ENCODE results near the gene AHRR.

Gene AHRR

GRCh38 chr5:320524-321229 lies 837 bp upstream of the AHRR start:
- FAIRE-seq: no peak
- DNase-seq (ENCODE audit: insufficient read length, low spot score): no peak
- no peak for TF ChIP-seq POLR2A (IDR thresholded peaks at IDR 0.05; ENCODE audit: low read depth, low read length)

GRCh38 chr5:321726-322251 lies 275 bp downstream of the AHRR start:
- DNase-seq (ENCODE audit: insufficient read length, low spot score) (no peak), FAIRE-seq (no peak)
- no peak for TF ChIP-seq POLR2A (IDR thresholded peaks at IDR 0.05; ENCODE audit: low read depth, low read length)

- no peak for DNase-seq (ENCODE audit: insufficient read length, low spot score)
- FAIRE-seq: no peak
- no peak for TF ChIP-seq POLR2A (IDR thresholded peaks at IDR 0.05; ENCODE audit: low read depth, low read length)
These were observed 897 bp downstream of the AHRR start for GRCh38 chr5:322281-322941.

DNA sequence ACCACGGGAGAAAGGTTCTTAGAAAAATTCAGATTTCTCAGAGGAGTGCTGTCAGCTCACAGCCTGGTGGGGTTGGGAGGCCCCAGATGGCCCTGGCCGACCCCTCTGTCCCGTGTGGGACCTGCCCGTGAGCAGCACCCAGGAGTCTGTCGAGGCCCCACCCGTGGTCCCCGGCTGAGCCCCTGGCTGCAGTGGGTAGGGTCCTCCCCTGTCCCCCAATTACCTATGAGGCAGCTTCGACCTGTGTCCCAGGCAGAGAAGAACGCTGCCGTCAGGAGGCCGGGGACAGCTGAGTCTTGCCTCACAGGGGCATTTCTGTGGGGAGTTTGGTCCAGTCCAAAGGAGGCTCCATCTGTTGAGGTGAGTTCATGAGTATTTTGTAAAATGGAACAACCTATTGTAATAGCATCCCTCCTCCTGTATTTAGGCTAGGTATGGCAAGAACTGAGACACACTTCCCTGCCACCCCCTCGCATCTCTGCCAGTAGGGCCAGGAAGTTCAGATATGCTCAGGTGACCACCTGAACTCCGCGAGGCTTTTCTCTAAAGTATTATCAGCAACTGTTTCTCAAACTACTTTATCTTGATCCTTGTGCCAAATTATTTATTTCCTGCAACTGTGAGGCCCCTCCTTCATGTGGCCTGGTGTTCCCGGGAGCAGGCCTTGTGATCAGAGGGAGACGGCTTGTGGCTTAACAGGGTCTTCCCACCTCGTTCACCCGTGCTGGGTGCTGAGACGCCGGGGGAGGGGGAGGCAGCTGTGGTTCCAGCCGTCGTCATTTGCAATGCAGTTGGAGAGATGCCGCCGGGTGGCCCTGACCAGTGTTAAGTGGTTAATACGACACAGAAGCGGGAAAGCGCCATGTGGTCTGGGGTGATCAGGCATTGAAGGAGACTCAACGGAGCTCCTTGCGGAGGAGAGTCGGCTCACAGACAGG lies 1.7 kb downstream of the AHRR start:
- DNase-seq (ENCODE audit: insufficient read length, low spot score) (no peak), FAIRE-seq (no peak)
- TF ChIP-seq POLR2A (IDR thresholded peaks at IDR 0.05; ENCODE audit: low read depth, low read length): no peak

DNA sequence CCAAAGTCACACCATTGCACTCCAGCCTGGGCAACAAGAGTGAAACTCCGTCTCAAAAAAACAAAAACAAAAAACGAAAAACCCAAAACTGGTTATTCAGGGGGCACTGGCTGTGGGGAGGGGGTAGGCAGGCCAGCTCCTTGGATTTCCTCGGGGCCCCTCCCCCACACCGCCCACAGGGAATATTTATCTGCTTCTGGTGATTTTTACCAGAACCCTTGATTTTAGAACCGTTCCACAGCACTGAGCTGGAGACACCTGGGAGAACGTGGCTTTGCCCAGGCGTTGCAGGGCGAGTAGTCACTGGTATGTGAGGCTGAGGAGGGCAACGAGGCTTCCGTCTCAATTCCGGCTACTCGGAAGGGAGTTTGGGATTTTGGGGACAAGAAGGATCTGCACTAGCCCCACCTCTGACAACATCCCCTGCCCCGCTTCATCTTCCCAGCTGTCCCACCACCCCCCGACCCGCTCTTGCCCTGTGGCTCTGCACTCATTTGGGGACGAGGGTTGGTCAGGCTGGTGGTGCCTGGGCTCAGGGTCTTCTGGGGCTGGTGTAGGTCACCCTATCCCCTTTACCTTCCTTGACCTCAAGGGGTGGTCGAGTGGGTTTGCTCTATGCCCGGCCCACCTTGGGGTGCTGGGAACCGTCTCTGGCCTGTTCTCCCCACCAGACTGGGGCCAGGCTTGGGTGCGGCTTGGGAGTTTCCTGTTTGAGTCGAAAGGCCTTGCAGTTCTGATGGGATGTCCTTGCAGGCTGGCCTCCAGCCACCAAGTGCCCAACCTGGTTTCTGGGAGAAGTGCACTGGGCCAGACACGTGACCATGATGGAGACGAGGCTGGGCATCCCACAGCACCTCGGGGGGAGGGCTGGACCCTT lies 3.5 kb downstream of the AHRR start:
- DNase-seq (ENCODE audit: insufficient read length, low spot score): no peak
- FAIRE-seq: no peak
- TF ChIP-seq POLR2A (IDR thresholded peaks at IDR 0.05; ENCODE audit: low read depth, low read length): no peak

- FAIRE-seq (no peak), DNase-seq (ENCODE audit: insufficient read length, low spot score) (no peak)
- no peak for TF ChIP-seq POLR2A (IDR thresholded peaks at IDR 0.05; ENCODE audit: low read depth, low read length)
These were observed 4.6 kb downstream of the AHRR start for GRCh38 chr5:326109-326508.

- no peak for TF ChIP-seq POLR2A (IDR thresholded peaks at IDR 0.05; ENCODE audit: low read depth, low read length)
- FAIRE-seq (no peak), DNase-seq (ENCODE audit: insufficient read length, low spot score) (no peak)
These were observed 7.7 kb downstream of the AHRR start for GRCh38 chr5:329121-329735.

- TF ChIP-seq POLR2A (IDR thresholded peaks at IDR 0.05; ENCODE audit: low read depth, low read length): no peak
- FAIRE-seq: no peak
- DNase-seq (ENCODE audit: insufficient read length, low spot score): no peak
These were observed 8.3 kb downstream of the AHRR start for GRCh38 chr5:329768-330167.

DNA sequence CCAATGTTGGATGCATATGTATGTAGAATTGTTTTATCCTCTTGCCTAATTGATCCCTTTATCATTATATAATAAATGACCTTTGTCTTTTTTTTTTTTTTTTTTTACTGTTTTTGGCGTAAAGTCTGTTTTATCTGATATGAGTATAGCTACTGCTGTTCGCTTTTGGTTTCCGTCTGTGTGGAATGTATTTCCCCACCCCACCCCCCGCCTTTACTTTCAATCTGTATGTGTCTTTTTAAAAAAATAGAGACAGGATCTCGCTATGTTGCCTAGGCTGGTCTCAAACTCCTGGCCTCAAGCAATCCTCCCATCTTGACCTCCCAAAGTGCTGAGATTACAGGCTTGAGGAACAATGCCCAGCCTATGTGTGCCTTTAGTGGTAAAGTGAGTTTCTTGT lies 11.3 kb downstream of the AHRR start:
- TF ChIP-seq POLR2A (IDR thresholded peaks at IDR 0.05; ENCODE audit: low read depth, low read length): no peak
- DNase-seq (ENCODE audit: insufficient read length, low spot score) (no peak), FAIRE-seq (no peak)

DNA sequence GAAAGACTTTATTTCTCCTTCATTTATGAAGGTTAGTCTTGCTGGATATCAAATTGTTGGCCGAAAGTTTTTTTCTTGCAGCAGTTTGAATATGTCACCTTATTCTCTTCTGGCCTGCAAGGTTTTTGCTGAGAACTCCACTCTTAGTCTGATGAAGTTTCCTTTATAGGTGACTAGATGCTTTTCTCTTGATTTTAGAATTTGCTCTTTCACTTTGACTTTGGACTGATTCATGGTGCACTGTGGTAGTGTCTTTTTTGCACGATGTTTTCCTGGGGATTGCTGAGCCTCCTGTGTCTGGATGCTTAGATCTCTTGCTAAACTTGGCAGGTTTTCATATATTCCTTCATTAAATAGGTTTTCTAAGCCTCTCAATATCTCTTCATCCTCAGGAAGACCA lies 12.4 kb downstream of the AHRR start:
- DNase-seq (ENCODE audit: insufficient read length, low spot score) (no peak), FAIRE-seq (no peak)
- TF ChIP-seq POLR2A (IDR thresholded peaks at IDR 0.05; ENCODE audit: low read depth, low read length): no peak

DNA sequence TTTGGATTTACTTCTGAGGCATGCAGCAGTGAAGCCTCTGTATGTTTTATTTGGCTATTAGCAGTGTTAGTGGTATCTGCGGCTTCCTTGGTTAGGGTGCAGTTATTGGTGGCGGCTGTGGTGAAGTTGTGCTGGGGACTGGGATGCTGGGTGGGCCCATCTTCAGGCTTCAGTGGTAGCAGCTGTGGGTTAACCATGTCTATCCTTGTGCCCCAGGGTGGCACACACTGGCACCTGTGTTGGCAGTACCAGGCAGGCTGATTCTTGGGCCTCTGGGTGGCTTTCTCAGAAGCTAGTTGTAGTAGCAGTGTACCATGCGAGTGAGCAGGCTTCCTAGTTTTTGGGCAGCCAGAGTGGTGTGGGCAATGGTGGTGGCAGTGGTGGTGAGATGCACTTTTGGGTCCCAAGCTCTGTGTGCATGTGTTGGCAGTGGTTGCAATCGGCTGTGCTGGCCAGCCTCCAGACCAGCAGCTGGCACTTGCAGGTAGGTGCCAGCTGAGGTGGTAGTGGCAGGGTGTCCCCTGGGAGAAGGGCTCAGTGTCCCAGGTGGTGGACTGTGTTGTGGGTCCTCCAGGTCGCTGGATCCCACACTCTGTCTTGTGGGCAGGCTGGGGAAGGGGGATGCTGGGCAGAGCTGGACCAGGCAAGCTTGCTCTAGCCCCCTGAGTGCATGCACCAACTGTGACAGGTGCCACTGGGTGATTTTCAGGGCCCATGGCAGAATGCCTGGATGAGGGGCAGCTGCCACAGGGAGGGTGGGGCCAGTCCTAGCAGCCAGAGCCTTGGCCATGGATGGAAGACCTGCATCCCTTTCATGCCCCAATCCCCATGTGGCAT lies 13.6 kb downstream of the AHRR start:
- no peak for FAIRE-seq

DNA sequence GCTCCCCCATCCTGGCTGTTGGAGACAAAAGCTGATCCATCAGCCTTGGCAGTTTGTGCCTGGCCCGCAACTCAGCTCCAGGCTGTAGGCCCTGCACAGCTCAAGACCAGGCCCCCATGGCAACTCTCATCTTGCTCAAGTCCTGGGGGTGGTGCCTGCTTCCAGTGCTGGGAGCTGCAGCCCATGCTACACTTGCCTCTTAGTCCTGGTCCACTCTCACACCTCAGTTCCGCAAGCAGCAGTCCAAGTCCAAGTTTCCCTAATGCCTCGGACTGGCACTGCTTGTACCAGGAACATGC lies 14.2 kb downstream of the AHRR start:
- FAIRE-seq (no peak), DNase-seq (ENCODE audit: insufficient read length, low spot score) (no peak)
- TF ChIP-seq POLR2A (IDR thresholded peaks at IDR 0.05; ENCODE audit: low read depth, low read length): no peak

More for the DNA sequence above, 13.6 kb downstream of the AHRR start:
- no peak for DNase-seq (ENCODE audit: insufficient read length, low spot score)
- TF ChIP-seq POLR2A (IDR thresholded peaks at IDR 0.05; ENCODE audit: low read depth, low read length): no peak
